DND-41 (cell line): ENCODE data around the gene PTPRG.

Experiments used
- ATAC-seq: fragments of 200-7000 bp; cut with Tn5 transposase; 3 replicates; pipeline ENCODE4 v1.9.1; 2021; ENCODE audit warnings: low read depth; ENCODE audit not compliant: insufficient read depth
- DNase-seq: peaks from one replicate; pipeline ENCODE4 v3.0.0-alpha.2; 2020
- H2AFZ ChIP-seq: 2 replicates; pipeline ENCODE4 v1.6.0; 2012; ENCODE audit warnings: low read depth, low read length
- H3K27ac ChIP-seq: 2 replicates; pipeline ENCODE4 v1.5.1; 2012; ENCODE audit warnings: low read length, inconsistent platforms
- H3K27me3 ChIP-seq: fragments of 200-600 bp; sonication (generic); 2 replicates; pipeline ENCODE4 v1.6.0; 2012; ENCODE audit warnings: low read length, mild to moderate bottlenecking, inconsistent platforms; ENCODE audit not compliant: insufficient read depth, poor library complexity
- H3K36me3 ChIP-seq: 2 replicates; pipeline ENCODE4 v1.5.1; 2012; ENCODE audit warnings: low read length, inconsistent platforms; ENCODE audit not compliant: insufficient read depth
- H3K4me1 ChIP-seq: 2 replicates; pipeline ENCODE4 v1.5.1; 2012; ENCODE audit warnings: mild to moderate bottlenecking, low read length; ENCODE audit not compliant: insufficient read depth
- H3K4me2 ChIP-seq: 2 replicates; pipeline ENCODE4 v1.6.0; 2012; ENCODE audit warnings: mild to moderate bottlenecking, moderate library complexity, low read length, inconsistent platforms; ENCODE audit not compliant: insufficient read depth
- H3K4me3 ChIP-seq, 2 experiments: fragments of 200-600 bp in 1 of 2; shearing (Covaris generic) in 1 of 2; 2 replicates each; pipeline ENCODE4 v1.5.1; 2012 to 2016; ENCODE audit warnings: inconsistent platforms in 2 of 2, low read length in 2 of 2, mild to moderate bottlenecking in 2 of 2, low read depth in 1 of 2, moderate library complexity in 1 of 2
- H3K79me2 ChIP-seq: 2 replicates; pipeline ENCODE4 v1.6.0; 2012; ENCODE audit warnings: low read length, inconsistent platforms; ENCODE audit not compliant: insufficient read depth
- H3K9ac ChIP-seq: 2 replicates; pipeline ENCODE4 v1.6.0; 2012; ENCODE audit warnings: low read depth, mild to moderate bottlenecking, inconsistent platforms, low read length, moderate library complexity
- H3K9me3 ChIP-seq: 2 replicates; pipeline ENCODE4 v1.5.1; 2012; ENCODE audit warnings: low read length, moderate library complexity, mild to moderate bottlenecking, inconsistent platforms; ENCODE audit not compliant: insufficient read depth, severe bottlenecking
- H4K20me1 ChIP-seq: 2 replicates; pipeline ENCODE4 v1.6.0; 2012; ENCODE audit warnings: low read length; ENCODE audit not compliant: insufficient read depth
- EZH2 ChIP-seq: IDR thresholded peaks from 3 replicates; pipeline ENCODE4 v1.6.1; 2012; ENCODE audit warnings: borderline replicate concordance, low read depth, mild to moderate bottlenecking, moderate library complexity, low read length, inconsistent platforms; ENCODE audit not compliant: severe bottlenecking
- TF ChIP-seq, protein P1 (sequence below): IDR thresholded peaks from 2 replicates; pipeline ENCODE4 v1.5.1; 2012; ENCODE audit warnings: borderline replicate concordance, low read length, moderate library complexity, mild to moderate bottlenecking; ENCODE audit not compliant: poor library complexity, severe bottlenecking; ENCODE audit errors: extremely low read depth

Gene PTPRG

DNA sequence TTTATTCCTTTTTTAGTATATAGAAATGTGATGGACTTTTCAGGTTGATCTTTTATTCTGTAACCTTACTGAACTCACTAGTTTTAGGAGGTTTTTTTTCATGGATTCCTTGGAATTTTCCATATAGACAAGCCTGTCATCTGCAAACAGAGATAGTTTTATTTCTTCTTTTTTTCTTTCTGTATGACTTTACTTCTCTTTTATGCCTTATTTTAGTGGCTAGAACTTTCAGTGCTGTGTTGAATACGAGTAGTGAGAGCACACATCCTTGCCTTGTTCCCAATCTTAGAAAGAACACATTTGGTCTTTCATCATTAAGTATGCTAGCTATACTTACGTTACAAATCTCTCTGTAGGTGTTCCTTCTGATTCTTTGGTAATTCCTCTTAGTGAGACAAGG, 336.5 kb downstream of the PTPRG start:
- H3K27me3 ChIP-seq = no peaks in the 10 kb centered on the region
- no peak overlapping the region for H3K4me2 ChIP-seq
- no peak overlapping the region for H3K27ac ChIP-seq
- H3K9ac ChIP-seq = no peak overlapping the region
- H4K20me1 ChIP-seq = no peaks in the 10 kb centered on the region; the same call in 1 of the 2 replicates
- DNase-seq (no peak), ATAC-seq (no peak)
- no peaks in the 10 kb centered on the region for H3K79me2 ChIP-seq
- H3K4me3 ChIP-seq = no peak overlapping the region
- H2AFZ ChIP-seq = no peak overlapping the region
- no peaks in the 10 kb centered on the region for H3K36me3 ChIP-seq
- TF ChIP-seq, protein P1, sequence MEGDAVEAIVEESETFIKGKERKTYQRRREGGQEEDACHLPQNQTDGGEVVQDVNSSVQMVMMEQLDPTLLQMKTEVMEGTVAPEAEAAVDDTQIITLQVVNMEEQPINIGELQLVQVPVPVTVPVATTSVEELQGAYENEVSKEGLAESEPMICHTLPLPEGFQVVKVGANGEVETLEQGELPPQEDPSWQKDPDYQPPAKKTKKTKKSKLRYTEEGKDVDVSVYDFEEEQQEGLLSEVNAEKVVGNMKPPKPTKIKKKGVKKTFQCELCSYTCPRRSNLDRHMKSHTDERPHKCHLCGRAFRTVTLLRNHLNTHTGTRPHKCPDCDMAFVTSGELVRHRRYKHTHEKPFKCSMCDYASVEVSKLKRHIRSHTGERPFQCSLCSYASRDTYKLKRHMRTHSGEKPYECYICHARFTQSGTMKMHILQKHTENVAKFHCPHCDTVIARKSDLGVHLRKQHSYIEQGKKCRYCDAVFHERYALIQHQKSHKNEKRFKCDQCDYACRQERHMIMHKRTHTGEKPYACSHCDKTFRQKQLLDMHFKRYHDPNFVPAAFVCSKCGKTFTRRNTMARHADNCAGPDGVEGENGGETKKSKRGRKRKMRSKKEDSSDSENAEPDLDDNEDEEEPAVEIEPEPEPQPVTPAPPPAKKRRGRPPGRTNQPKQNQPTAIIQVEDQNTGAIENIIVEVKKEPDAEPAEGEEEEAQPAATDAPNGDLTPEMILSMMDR = no peak
- TF ChIP-seq EZH2 = no peak
- H3K4me1 ChIP-seq = peaks cover 25% of the 10 kb centered on the region
- H3K9me3 ChIP-seq = no peaks in the 10 kb centered on the region

DNA sequence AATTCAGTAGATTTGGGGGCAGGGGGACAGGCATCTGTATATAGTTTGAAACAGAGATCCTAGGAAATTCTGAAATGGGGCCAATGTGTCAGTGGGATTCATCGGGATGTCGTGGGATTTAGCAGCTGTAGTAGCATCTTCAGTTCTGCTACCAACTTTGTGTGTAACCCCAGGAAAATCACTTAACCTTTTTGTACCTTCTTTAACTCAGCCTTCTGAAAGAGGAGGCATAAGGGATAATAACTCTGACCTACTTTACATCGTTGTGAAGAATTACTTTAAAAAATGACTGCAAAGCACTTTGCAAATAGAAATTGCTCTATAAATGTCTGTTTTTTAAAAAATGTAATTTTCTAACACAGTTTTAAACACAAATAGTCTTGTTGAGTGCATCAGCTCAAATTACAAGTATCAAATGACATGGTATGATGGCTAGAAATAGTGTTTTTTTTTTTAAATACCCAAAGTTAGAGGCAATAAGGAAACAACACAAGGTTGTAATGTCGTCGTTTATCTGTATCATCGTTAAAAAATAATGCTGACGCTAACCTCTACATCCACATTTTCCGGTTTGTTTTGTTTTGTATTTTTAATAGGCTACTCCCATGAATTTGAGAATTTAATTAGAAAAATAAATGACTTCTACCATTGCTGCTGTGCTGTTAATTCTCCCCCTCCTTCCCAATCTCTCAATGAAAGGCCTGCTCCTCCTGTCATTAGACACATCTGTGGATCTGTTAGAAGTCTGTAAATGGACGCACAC, 338.5 kb downstream of the PTPRG start:
- Histone ChIP-seq H3K9me3 (no peaks in the 10 kb centered on the region), H3K27ac (no peak overlapping the region), H3K36me3 (no peaks in the 10 kb centered on the region), H3K9ac (no peak overlapping the region), H3K4me2 (no peak overlapping the region), H3K4me1 (peaks cover 10% of the 10 kb centered on the region), H3K4me3 (no peak overlapping the region), H3K27me3 (no peaks in the 10 kb centered on the region), H2AFZ (no peak overlapping the region), H3K79me2 (no peaks in the 10 kb centered on the region), H4K20me1 (no peaks in the 10 kb centered on the region)
- ATAC-seq (no peak), DNase-seq (no peak)
- no peak for TF ChIP-seq EZH2
- TF ChIP-seq, protein P1 = no peak

DNA sequence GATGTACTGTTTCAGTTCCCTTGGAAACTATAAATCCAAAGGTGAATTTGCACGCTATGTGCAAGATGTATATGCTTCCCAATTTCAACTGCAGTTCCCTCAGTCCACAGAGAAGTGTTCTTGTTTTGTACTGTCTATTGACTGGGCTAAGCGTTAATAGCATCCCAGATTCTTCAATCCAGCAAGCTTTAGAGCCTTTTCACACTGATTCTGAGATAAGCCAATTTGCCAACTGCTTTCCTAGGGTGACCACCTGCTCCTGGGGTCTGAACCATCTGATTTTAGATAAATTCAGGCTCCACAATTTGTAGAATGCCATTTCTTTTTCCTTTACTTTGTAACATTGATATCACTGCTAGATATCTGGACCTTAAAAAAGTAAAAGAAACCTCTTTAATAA, 340.1 kb downstream of the PTPRG start:
- Histone ChIP-seq H3K4me1 (no peaks in the 10 kb centered on the region), H4K20me1 (no peaks in the 10 kb centered on the region), H3K36me3 (no peaks in the 10 kb centered on the region), H3K27ac (no peak overlapping the region), H3K9ac (no peak overlapping the region), H2AFZ (no peak overlapping the region), H3K9me3 (no peaks in the 10 kb centered on the region), H3K27me3 (no peaks in the 10 kb centered on the region), H3K4me2 (no peak overlapping the region), H3K4me3 (no peak overlapping the region), H3K79me2 (no peaks in the 10 kb centered on the region)
- ATAC-seq = no peak
- no peak for DNase-seq
- no peak for TF ChIP-seq EZH2
- TF ChIP-seq, protein P1 = no peak

DNA sequence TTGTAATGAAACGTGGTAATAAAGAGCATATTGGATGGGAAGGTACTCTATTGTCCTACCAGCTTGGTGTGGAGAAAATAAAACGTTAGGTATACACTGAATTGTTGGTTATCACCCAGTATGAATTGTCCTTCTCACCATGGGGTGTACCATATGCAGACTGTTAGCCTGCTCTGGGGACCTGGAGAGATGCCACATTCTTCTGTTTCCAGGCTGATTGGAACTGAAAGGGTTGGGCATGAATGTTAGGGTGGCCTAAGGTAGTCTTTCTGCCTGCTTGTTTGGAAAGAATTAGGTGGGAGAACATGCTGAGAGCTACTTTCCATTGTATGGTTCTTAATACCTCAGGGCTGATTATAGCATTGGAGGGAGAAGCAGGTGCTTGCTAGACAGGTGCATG, 340.6 kb downstream of the PTPRG start:
- DNase-seq (no peak), ATAC-seq (no peak)
- no peaks in the 10 kb centered on the region for H4K20me1 ChIP-seq
- H3K27ac ChIP-seq = no peak overlapping the region
- TF ChIP-seq, protein P1 = no peak
- no peak for TF ChIP-seq EZH2
- no peak overlapping the region for H3K4me3 ChIP-seq
- H3K36me3 ChIP-seq = no peaks in the 10 kb centered on the region
- H2AFZ ChIP-seq = no peak overlapping the region
- H3K4me1 ChIP-seq = no peaks in the 10 kb centered on the region
- no peaks in the 10 kb centered on the region for H3K27me3 ChIP-seq
- H3K4me2 ChIP-seq = no peak overlapping the region
- no peak overlapping the region for H3K9ac ChIP-seq
- H3K79me2 ChIP-seq = no peaks in the 10 kb centered on the region
- no peaks in the 10 kb centered on the region for H3K9me3 ChIP-seq
